Neuronal stem cell (in vitro differentiated cells): ENCODE results near the gene C19orf47.

Experiments
- DNase-seq: peaks from one replicate; pipeline ENCODE4 v3.0.0-alpha.2; 2013; ENCODE audit warnings: low spot score
- H2AFZ ChIP-seq: one replicate; pipeline ENCODE4 v1.6.1; 2013; ENCODE audit warnings: mild to moderate bottlenecking, low read length, inconsistent platforms
- H2AK5ac ChIP-seq: 2 replicates; pipeline ENCODE4 v1.6.1; 2013; ENCODE audit warnings: low read depth, mild to moderate bottlenecking, inconsistent platforms, low read length, moderate library complexity, mixed read lengths
- H2BK120ac ChIP-seq: 2 replicates; pipeline ENCODE4 v1.6.1; 2013; ENCODE audit warnings: low read depth, mild to moderate bottlenecking, inconsistent platforms, low read length, moderate library complexity, mixed read lengths
- H2BK12ac ChIP-seq: one replicate; pipeline ENCODE4 v1.6.1; 2013; ENCODE audit warnings: low read length, inconsistent platforms
- H2BK15ac ChIP-seq: 2 replicates; pipeline ENCODE4 v1.6.1; 2013; ENCODE audit warnings: mild to moderate bottlenecking, low read length, inconsistent platforms, mixed read lengths
- H2BK5ac ChIP-seq: one replicate; pipeline ENCODE4 v1.6.1; 2013; ENCODE audit warnings: inconsistent platforms, mild to moderate bottlenecking, low read length, moderate library complexity
- H3K14ac ChIP-seq: one replicate; pipeline ENCODE4 v1.6.1; 2013; ENCODE audit warnings: low read length, inconsistent platforms
- H3K18ac ChIP-seq: 2 replicates; pipeline ENCODE4 v1.6.1; 2013; ENCODE audit warnings: low read length, inconsistent platforms
- H3K23ac ChIP-seq: 2 replicates; pipeline ENCODE4 v1.6.1; 2013; ENCODE audit warnings: low read depth, mild to moderate bottlenecking, mixed read lengths, low read length, inconsistent platforms; ENCODE audit not compliant: poor library complexity
- H3K27ac ChIP-seq: replicated peaks from 3 replicates; pipeline ENCODE4 v1.5.1; 2013; ENCODE audit warnings: low read length, inconsistent platforms
- H3K27me3 ChIP-seq, 3 experiments: 2 replicates each; pipeline ENCODE4 v1.6.1; 2013; ENCODE audit warnings: low read length in 3 of 3, mild to moderate bottlenecking in 2 of 3, inconsistent platforms in 1 of 3, low read depth in 1 of 3, mixed read lengths in 1 of 3, moderate library complexity in 1 of 3; ENCODE audit not compliant: control insufficient read depth in 3 of 3, insufficient read depth in 3 of 3
- H3K36me3 ChIP-seq, 2 donors: replicated peaks in 1 of 2; 2 replicates each; pipeline ENCODE4 v1.6.1; 2013; ENCODE audit warnings: low read length in 2 of 2; ENCODE audit not compliant: control insufficient read depth in 2 of 2, insufficient read depth in 2 of 2
- H3K4ac ChIP-seq: 2 replicates; pipeline ENCODE4 v1.6.1; 2013; ENCODE audit warnings: inconsistent platforms, mild to moderate bottlenecking, low read length, moderate library complexity
- H3K4me1 ChIP-seq, 2 donors: 1 replicate in 1 of 2; 2 replicates in 1 of 2; pipeline ENCODE4 v1.6.1; 2013; ENCODE audit warnings: low read length in 2 of 2, low read depth in 1 of 2; ENCODE audit not compliant: control insufficient read depth in 2 of 2, insufficient read depth in 1 of 2
- H3K4me2 ChIP-seq: one replicate; pipeline ENCODE4 v1.6.1; 2013; ENCODE audit warnings: mild to moderate bottlenecking, low read length, inconsistent platforms; ENCODE audit not compliant: insufficient read depth, poor library complexity, severe bottlenecking
- H3K4me3 ChIP-seq, 2 donors: 2 replicates each; pipeline ENCODE4 v1.5.1; 2013; ENCODE audit warnings: low read length in 2 of 2, mild to moderate bottlenecking in 2 of 2, inconsistent platforms in 1 of 2, moderate library complexity in 1 of 2
- H3K79me1 ChIP-seq: one replicate; pipeline ENCODE4 v1.6.1; 2013; ENCODE audit warnings: low read depth, mild to moderate bottlenecking, inconsistent platforms, low read length, moderate library complexity
- H3K9ac ChIP-seq: one replicate; pipeline ENCODE4 v1.6.1; 2013; ENCODE audit warnings: mild to moderate bottlenecking, low read depth, low read length, inconsistent platforms; ENCODE audit not compliant: poor library complexity
- H3K9me3 ChIP-seq, 2 donors: replicated peaks in 1 of 2; 2 replicates each; pipeline versions ENCODE3 to v1.6.1; 2013; ENCODE audit warnings: low read length in 2 of 2, mild to moderate bottlenecking in 2 of 2, inconsistent platforms in 1 of 2, low read depth in 1 of 2, mixed read lengths in 1 of 2, moderate library complexity in 1 of 2; ENCODE audit not compliant: control insufficient read depth in 2 of 2, insufficient read depth in 1 of 2
- H4K8ac ChIP-seq: one replicate; pipeline ENCODE4 v1.6.1; 2013; ENCODE audit warnings: low read depth, mild to moderate bottlenecking, inconsistent platforms, low read length, moderate library complexity
- H4K91ac ChIP-seq: one replicate; pipeline ENCODE4 v1.6.1; 2013; ENCODE audit warnings: low read length, low read depth, mild to moderate bottlenecking, inconsistent platforms; ENCODE audit not compliant: poor library complexity
- WGBS, 2 donors: extraction: QIAGEN DNeasy Blood & Tissue Kit; methylation state at CpG; one replicate each; pipeline ENCODE4 v1.1.7; 2013; ENCODE audit warnings: missing lambda C conversion rate in 2 of 2, mixed read lengths in 1 of 2; ENCODE audit not compliant: insufficient read length in 2 of 2, insufficient replicate concordance in 1 of 2; ENCODE audit errors: extremely low coverage in 2 of 2; 5-methylcytosine and 5-hydroxymethylcytosine counted together

C19orf47 gene

GRCh38 chr19:40355975-40356680 is 7.9 kb upstream of the C19orf47 start:
- Histone ChIP-seq H2BK5ac (no peak overlapping the region), H2AFZ (no peak overlapping the region), H3K9ac (no peak overlapping the region), H2AK5ac (no peak overlapping the region), H3K18ac (no peak overlapping the region), H3K4me1 (no peaks in the 10 kb centered on the region), H4K91ac (no peak overlapping the region), H3K27ac (no peak overlapping the region), H3K79me1 (no peaks in the 10 kb centered on the region), H2BK120ac (no peak overlapping the region), H3K4ac (no peak overlapping the region), H3K23ac (no peak overlapping the region), H2BK15ac (no peak overlapping the region), H3K36me3 (no peaks in the 10 kb centered on the region), H4K8ac (no peak overlapping the region), H3K4me2 (no peak overlapping the region), H3K27me3 (no peaks in the 10 kb centered on the region), H3K9me3 (no peaks in the 10 kb centered on the region), H2BK12ac (no peak overlapping the region), H3K14ac (no peak overlapping the region), H3K4me3 (no peak overlapping the region)
- no CpG with 5 or more reads among the region's 9 CpGs for WGBS, 2 donors
- DNase-seq, result no peak

GRCh38 chr19:40348961-40349507 is 837 bp upstream of the C19orf47 start:
- no peak overlapping the region for H3K9ac ChIP-seq
- no peak overlapping the region for H3K18ac ChIP-seq
- no peak overlapping the region for H3K14ac ChIP-seq
- H3K27me3 ChIP-seq, result no peaks in the 10 kb centered on the region
- peak overlapping the region; percentile 54 to 75 for H3K4me3 ChIP-seq
- H2AK5ac ChIP-seq, result no peak overlapping the region
- peak overlapping the region; percentile 54 for H3K4me2 ChIP-seq
- H3K9me3 ChIP-seq, result no peaks in the 10 kb centered on the region
- H2BK5ac ChIP-seq, result no peak overlapping the region
- no peak overlapping the region for H4K91ac ChIP-seq
- H3K27ac ChIP-seq, result no peak overlapping the region
- peaks cover 0 to 5% of the 10 kb centered on the region in 2 donors for H3K36me3 ChIP-seq
- H3K4me1 ChIP-seq, result peaks cover 5 to 8% of the 10 kb centered on the region in 2 donors
- 100% methylated on average over 3 of the region's 17 CpGs; no CpG with 5 or more reads in 1 of the 2 donors for WGBS, 2 donors
- H2AFZ ChIP-seq, result peak overlapping the region; percentile 88
- no peak overlapping the region for H4K8ac ChIP-seq
- no peak overlapping the region for H2BK120ac ChIP-seq
- no peak for DNase-seq
- no peak overlapping the region for H2BK15ac ChIP-seq
- H3K4ac ChIP-seq, result no peak overlapping the region
- no peak overlapping the region for H3K23ac ChIP-seq
- peaks cover 3% of the 10 kb centered on the region for H3K79me1 ChIP-seq
- H2BK12ac ChIP-seq, result no peak overlapping the region

DNA sequence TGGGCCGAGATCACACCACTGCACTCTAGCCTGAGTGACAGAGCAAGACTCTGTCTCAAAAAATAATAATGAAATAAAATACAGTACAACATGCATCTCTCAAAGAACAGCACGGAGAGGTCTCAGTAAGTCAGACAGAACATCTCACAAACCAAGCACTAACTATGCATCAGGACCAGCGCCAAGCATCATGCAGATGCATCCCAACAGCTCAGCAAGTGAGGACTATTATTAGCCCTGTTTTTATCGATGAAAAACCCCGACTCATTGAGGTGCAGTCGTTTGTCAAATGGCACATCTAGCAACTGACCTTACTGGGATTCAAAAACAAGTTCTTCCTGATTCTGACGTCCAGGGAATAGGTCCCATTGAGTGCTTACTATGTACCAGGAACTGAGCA is 3.8 kb downstream of the C19orf47 start:
- Histone ChIP-seq H4K8ac (no peak overlapping the region), H4K91ac (no peak overlapping the region), H2BK15ac (no peak overlapping the region), H3K9ac (no peak overlapping the region), H3K14ac (no peak overlapping the region), H2AK5ac (no peak overlapping the region), H3K9me3 (no peaks in the 10 kb centered on the region), H2BK12ac (no peak overlapping the region), H2AFZ (no peak overlapping the region), H3K23ac (no peak overlapping the region), H2BK120ac (no peak overlapping the region), H3K36me3 (peaks cover 0 to 32% of the 10 kb centered on the region in 2 donors), H3K4me2 (no peak overlapping the region), H3K4me3 (no peak overlapping the region), H3K79me1 (peaks cover 5% of the 10 kb centered on the region), H3K4ac (no peak overlapping the region), H3K18ac (no peak overlapping the region), H2BK5ac (no peak overlapping the region), H3K4me1 (peaks cover 5 to 6% of the 10 kb centered on the region in 2 donors), H3K27me3 (no peaks in the 10 kb centered on the region), H3K27ac (no peak overlapping the region)
- no peak for DNase-seq
- no CpG with 5 or more reads among the region's 7 CpGs for WGBS, 2 donors

DNA sequence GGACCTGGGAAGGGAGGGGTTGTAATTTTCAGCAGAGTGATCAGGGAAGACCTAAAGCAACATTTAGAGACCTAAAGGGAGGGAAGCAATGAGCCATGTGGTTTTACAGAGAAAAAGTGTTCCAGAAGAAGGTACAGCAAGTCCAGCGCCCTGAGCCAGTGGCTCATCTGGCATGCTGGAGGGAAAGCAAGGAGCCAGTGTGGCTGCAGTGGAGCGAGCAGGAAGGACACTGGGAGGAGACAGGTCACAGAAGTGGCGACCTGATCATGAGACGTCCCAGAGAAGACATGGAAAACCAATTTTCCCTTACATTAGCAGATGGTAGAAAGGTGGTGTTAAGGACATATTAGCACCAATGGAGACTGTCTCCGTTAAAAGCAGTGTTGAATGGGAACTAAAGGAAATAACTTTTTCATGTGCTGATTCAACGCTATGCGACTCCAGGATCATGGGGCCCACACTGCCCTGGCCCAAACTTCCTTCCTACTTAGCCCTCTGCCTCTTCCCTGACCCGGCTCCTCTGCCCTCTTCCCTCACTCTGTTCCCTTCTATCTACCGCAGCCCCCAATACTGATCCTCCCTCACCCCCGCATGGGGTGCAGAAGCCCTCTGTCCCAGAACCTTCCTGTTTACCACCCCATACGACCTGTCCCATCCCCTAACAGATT is 5.4 kb downstream of the C19orf47 start:
- Histone ChIP-seq H3K4me3 (no peak overlapping the region), H3K4me2 (no peak overlapping the region), H3K9ac (peak overlapping the region; percentile 30), H3K4ac (no peak overlapping the region), H3K14ac (no peak overlapping the region), H3K79me1 (peaks cover 2% of the 10 kb centered on the region), H2BK12ac (no peak overlapping the region), H3K36me3 (peaks cover 0 to 36% of the 10 kb centered on the region in 2 donors), H2AFZ (no peak overlapping the region), H3K27me3 (no peaks in the 10 kb centered on the region), H2BK15ac (no peak overlapping the region), H3K23ac (no peak overlapping the region), H2BK120ac (no peak overlapping the region), H4K8ac (no peak overlapping the region), H3K9me3 (no peaks in the 10 kb centered on the region), H2AK5ac (no peak overlapping the region), H2BK5ac (no peak overlapping the region), H3K27ac (no peak overlapping the region), H4K91ac (no peak overlapping the region), H3K18ac (no peak overlapping the region), H3K4me1 (no peaks in the 10 kb centered on the region)
- WGBS, 2 donors, result no CpG with 5 or more reads among the region's 11 CpGs
- no peak for DNase-seq
